HCT116 (cell line): ENCODE results near the gene ZNF837. TPM values are rescaled to one million over a fixed set of nuclear protein-coding genes. Genes with fewer than 3 reads are reported as not detected.

ENCODE experiments used
- ATAC-seq: fragments of 200-7000 bp; cut with Tn5 transposase; 2 replicates; pipeline ENCODE4 v1.9.1; 2020; ENCODE audit warnings: mild to moderate bottlenecking, moderate library complexity
- BruUV-seq: library from RNA; stranded (reverse); fragments of 400-500 nt; replicated peaks from 2 replicates; lab custom pipeline; 2021; lab: Mats Ljungman, UMichigan
- CTCF ChIA-PET: fragments of 300-600 bp; sonication (Branson Sonifier 250); formaldehyde crosslinking; loops from one replicate; lab custom pipeline; 2021; ENCODE audit warnings: antibody characterized with exemption; lab: Charles Lee
- POLR2A ChIA-PET: fragments of 300-600, 350-600 bp; sonication (Branson Sonifier 250); formaldehyde crosslinking; loops from one replicate; lab custom pipeline; 2021; ENCODE audit warnings: antibody characterized with exemption; lab: Charles Lee
- RAD21 ChIA-PET, 2 experiments: fragments of 300-600 bp; sonication (Branson Sonifier 250); formaldehyde crosslinking; loops; one replicate each; lab custom pipeline; 2023; ENCODE audit warnings: low total read pairs in 2 of 2; ENCODE audit not compliant: uncharacterized antibody in 2 of 2, unreplicated experiment in 2 of 2, low non-redundant PET in 1 of 2; lab: Charles Lee
- DNase-seq: peaks from one replicate; pipeline ENCODE4 v3.0.0-alpha.2; 2010; ENCODE audit warnings: low read depth, low spot score
- H2AFZ ChIP-seq: fragments of 200-600 bp; shearing (Covaris generic), sonication (generic); 2 replicates; pipeline ENCODE4 v1.6.1; 2017; ENCODE audit warnings: low read depth, mixed run types, mixed read lengths, antibody characterized with exemption, low read length; ENCODE audit not compliant: poor library complexity, severe bottlenecking
- H3K27ac ChIP-seq: 2 replicates; pipeline ENCODE4 v1.5.1; 2012; ENCODE audit warnings: low read depth, low read length
- H3K27me3 ChIP-seq: fragments of 200-600 bp; sonication (generic); 2 replicates; pipeline ENCODE4 v1.6.1; 2016; ENCODE audit warnings: mixed run types, low read length, mixed read lengths; ENCODE audit not compliant: insufficient read depth
- H3K36me3 ChIP-seq, 2 experiments: fragments of 200-500 bp in 1 of 2; fragments of 200-600 bp in 1 of 2; sonication (Bioruptor generic) in 1 of 2; sonication (generic) in 1 of 2; 2 replicates each; pipeline versions ENCODE4 v1.5.1 to v1.6.1; 2014 to 2016; ENCODE audit warnings: low read length in 2 of 2, inconsistent platforms in 1 of 2, mixed read lengths in 1 of 2, mixed run types in 1 of 2; ENCODE audit not compliant: insufficient read depth in 2 of 2, control insufficient read depth in 1 of 2
- H3K4me1 ChIP-seq, 2 experiments: fragments of 200-600 bp in 1 of 2; sonication (generic) in 1 of 2; 2 replicates each; pipeline versions ENCODE4 v1.5.1 to v1.6.1; 2012 to 2017; ENCODE audit warnings: low read length in 2 of 2, inconsistent platforms in 1 of 2, mild to moderate bottlenecking in 1 of 2, mixed read lengths in 1 of 2, mixed run types in 1 of 2, moderate library complexity in 1 of 2; ENCODE audit not compliant: insufficient read depth in 2 of 2, control insufficient read depth in 1 of 2
- H3K4me2 ChIP-seq: fragments of 200-600 bp; sonication (generic); 2 replicates; pipeline ENCODE4 v1.6.1; 2017; ENCODE audit warnings: mixed run types, low read length, mixed read lengths
- H3K4me3 ChIP-seq, 2 experiments: fragments of 200-600 bp in 1 of 2; sonication (generic) in 1 of 2; replicated peaks in 1 of 2; 2 replicates each; pipeline ENCODE4 v1.5.1; 2011 to 2016; ENCODE audit warnings: low read length in 2 of 2, control low read depth in 1 of 2, low read depth in 1 of 2, mild to moderate bottlenecking in 1 of 2, mixed read lengths in 1 of 2, mixed run types in 1 of 2
- H3K79me2 ChIP-seq: fragments of 200-600 bp; sonication (generic); 2 replicates; pipeline ENCODE4 v1.6.1; 2017; ENCODE audit warnings: mild to moderate bottlenecking, mixed run types, low read length, moderate library complexity, mixed read lengths; ENCODE audit not compliant: insufficient read depth
- H3K9ac ChIP-seq: fragments of 200-600 bp; sonication (generic); 2 replicates; pipeline ENCODE4 v1.6.1; 2016; ENCODE audit warnings: low read length, mixed read lengths
- H3K9me2 ChIP-seq: fragments of 200-600 bp; sonication (generic), shearing (Covaris generic); 2 replicates; pipeline ENCODE4 v1.6.1; 2017; ENCODE audit warnings: mixed run types, mild to moderate bottlenecking, moderate library complexity; ENCODE audit not compliant: insufficient read depth
- H3K9me3 ChIP-seq, 2 experiments: fragments of 200-500 bp in 1 of 2; fragments of 200-600 bp in 1 of 2; sonication (Bioruptor generic) in 1 of 2; sonication (generic) in 1 of 2; 2 replicates each; pipeline ENCODE4 v1.6.1; 2014 to 2017; ENCODE audit warnings: low read length in 2 of 2, mixed read lengths in 2 of 2, inconsistent platforms in 1 of 2, low read depth in 1 of 2, mild to moderate bottlenecking in 1 of 2, mixed run types in 1 of 2, moderate library complexity in 1 of 2; ENCODE audit not compliant: control insufficient read depth in 1 of 2, insufficient read depth in 1 of 2
- H4K20me1 ChIP-seq: fragments of 200-600 bp; sonication (generic), shearing (Covaris generic); 2 replicates; pipeline ENCODE4 v1.6.1; 2017; ENCODE audit warnings: mixed run types, mild to moderate bottlenecking, moderate library complexity; ENCODE audit not compliant: insufficient read depth
- CBX3 ChIP-seq: IDR thresholded peaks from 2 replicates; pipeline ENCODE4 v1.6.1; 2012; ENCODE audit warnings: low read depth
- EGR1 ChIP-seq: IDR thresholded peaks from 2 replicates; pipeline ENCODE4 v1.6.1; 2012; ENCODE audit warnings: low read depth
- FOSL1 ChIP-seq: IDR thresholded peaks from 2 replicates; pipeline ENCODE4 v1.6.1; 2012; ENCODE audit warnings: low read depth
- JUND ChIP-seq: IDR thresholded peaks from 2 replicates; pipeline ENCODE4 v1.6.1; 2012
- POLR2A ChIP-seq: IDR thresholded peaks from 2 replicates; pipeline ENCODE4 v1.7.0; 2011; ENCODE audit warnings: borderline replicate concordance; ENCODE audit not compliant: insufficient read depth, insufficient read length; ENCODE audit errors: extremely low read depth
- POLR2AphosphoS5 ChIP-seq: IDR thresholded peaks from 2 replicates; pipeline ENCODE4 v1.6.1; 2011; ENCODE audit warnings: mild to moderate bottlenecking, low read depth, low read length, moderate library complexity
- SIN3A ChIP-seq: IDR thresholded peaks from 2 replicates; pipeline ENCODE4 v1.6.1; 2012; ENCODE audit warnings: low read depth
- SP1 ChIP-seq: IDR thresholded peaks from 2 replicates; pipeline ENCODE4 v1.6.1; 2012; ENCODE audit warnings: low read depth
- TCF7L2 ChIP-seq: IDR thresholded peaks from 2 replicates; pipeline ENCODE4 v1.7.0; 2011; ENCODE audit warnings: borderline replicate concordance, inconsistent platforms; ENCODE audit not compliant: insufficient read depth, insufficient read length; ENCODE audit errors: extremely low read depth
- intact Hi-C: fragments of 100-400 bp; cut with micrococcal nuclease; formaldehyde crosslinking; loops from 2 replicates; pipeline ENCODE4 v1.10.0; 2022
- total RNA-seq: library from RNA; stranded (reverse); gene quantifications from one replicate; pipeline ENCODE4 v1.2.1, GENCODE V29; 2021; ENCODE audit not compliant: unreplicated experiment
- TF ChIP-seq, protein P1 (sequence below): IDR thresholded peaks from 2 replicates; pipeline ENCODE4 v1.6.1; 2012
- TF ChIP-seq, protein P2 (sequence below), 3 experiments: fragments of 200-600 bp in 1 of 3; sonication (generic) in 1 of 3; IDR thresholded peaks in 2 of 3; conservative IDR thresholded peaks in 1 of 3; 2 replicates each; pipeline ENCODE4 v1.5.1; 2012 to 2017; ENCODE audit warnings: low read depth in 2 of 3, low read length in 2 of 3, antibody characterized with exemption in 1 of 3, borderline replicate concordance in 1 of 3, control low read depth in 1 of 3, mild to moderate bottlenecking in 1 of 3, mixed read lengths in 1 of 3, mixed run types in 1 of 3, moderate library complexity in 1 of 3; ENCODE audit not compliant: insufficient read depth in 1 of 3

Gene ZNF837
- total RNA-seq, 1 experiment from 2014 or later, result 3.2 TPM

DNA sequence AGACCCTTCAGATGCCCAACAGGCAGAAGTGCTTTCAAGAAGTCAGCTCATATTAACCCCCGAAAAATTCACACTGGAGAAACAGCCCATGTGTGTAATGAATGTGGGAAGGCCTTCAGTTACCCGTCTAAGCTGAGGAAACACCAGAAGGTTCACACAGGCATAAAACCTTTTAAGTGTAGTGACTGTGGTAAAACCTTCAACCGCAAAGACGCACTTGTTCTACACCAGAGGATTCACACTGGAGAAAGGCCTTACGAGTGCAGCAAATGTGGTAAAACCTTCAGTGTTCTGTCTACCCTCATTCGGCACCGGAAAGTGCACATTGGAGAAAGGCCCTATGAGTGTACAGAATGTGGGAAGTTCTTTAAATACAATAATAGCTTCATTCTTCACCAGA is 36.2 kb upstream of the ZNF837 start:
- H3K36me3 ChIP-seq, result peaks cover 27 to 41% of the 10 kb centered on the region in 2 experiments
- no peak overlapping the region for H2AFZ ChIP-seq
- no peaks in the 10 kb centered on the region for H4K20me1 ChIP-seq
- H3K9me2 ChIP-seq, result no peaks in the 10 kb centered on the region
- H3K79me2 ChIP-seq, result peaks cover 42% of the 10 kb centered on the region
- POLR2A ChIA-PET, result no interaction called here
- ATAC-seq (no peak), DNase-seq (no peak)
- no peak overlapping the region for H3K4me3 ChIP-seq
- TF ChIP-seq, protein P1, sequence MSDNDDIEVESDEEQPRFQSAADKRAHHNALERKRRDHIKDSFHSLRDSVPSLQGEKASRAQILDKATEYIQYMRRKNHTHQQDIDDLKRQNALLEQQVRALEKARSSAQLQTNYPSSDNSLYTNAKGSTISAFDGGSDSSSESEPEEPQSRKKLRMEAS, result no peak
- TF ChIP-seq POLR2A, result no peak
- no peak for TF ChIP-seq CBX3
- no peak for TF ChIP-seq TCF7L2
- no peak for TF ChIP-seq FOSL1
- no peak for TF ChIP-seq SP1
- TF ChIP-seq, protein P2, sequence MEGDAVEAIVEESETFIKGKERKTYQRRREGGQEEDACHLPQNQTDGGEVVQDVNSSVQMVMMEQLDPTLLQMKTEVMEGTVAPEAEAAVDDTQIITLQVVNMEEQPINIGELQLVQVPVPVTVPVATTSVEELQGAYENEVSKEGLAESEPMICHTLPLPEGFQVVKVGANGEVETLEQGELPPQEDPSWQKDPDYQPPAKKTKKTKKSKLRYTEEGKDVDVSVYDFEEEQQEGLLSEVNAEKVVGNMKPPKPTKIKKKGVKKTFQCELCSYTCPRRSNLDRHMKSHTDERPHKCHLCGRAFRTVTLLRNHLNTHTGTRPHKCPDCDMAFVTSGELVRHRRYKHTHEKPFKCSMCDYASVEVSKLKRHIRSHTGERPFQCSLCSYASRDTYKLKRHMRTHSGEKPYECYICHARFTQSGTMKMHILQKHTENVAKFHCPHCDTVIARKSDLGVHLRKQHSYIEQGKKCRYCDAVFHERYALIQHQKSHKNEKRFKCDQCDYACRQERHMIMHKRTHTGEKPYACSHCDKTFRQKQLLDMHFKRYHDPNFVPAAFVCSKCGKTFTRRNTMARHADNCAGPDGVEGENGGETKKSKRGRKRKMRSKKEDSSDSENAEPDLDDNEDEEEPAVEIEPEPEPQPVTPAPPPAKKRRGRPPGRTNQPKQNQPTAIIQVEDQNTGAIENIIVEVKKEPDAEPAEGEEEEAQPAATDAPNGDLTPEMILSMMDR (IDR thresholded peaks at IDR 0.05 in 2 of 3, conservative IDR thresholded peaks at IDR 0.05 in 1 of 3; ENCODE audit: borderline replicate concordance in 1 of 3, insufficient read depth in 1 of 3, low read depth in 2 of 3, low read length in 2 of 3), result no peak
- TF ChIP-seq POLR2AphosphoS5, result no peak
- TF ChIP-seq SIN3A, result no peak
- TF ChIP-seq JUND, result no peak
- no peak for TF ChIP-seq EGR1
- H3K9ac ChIP-seq, result no peak overlapping the region
- RAD21 ChIA-PET, result no interaction called here
- CTCF ChIA-PET, result no interaction called here
- TSS peak; percentile 28 for BruUV-seq
- no peak overlapping the region for H3K4me2 ChIP-seq
- H3K9me3 ChIP-seq, result no peaks in the 10 kb centered on the region
- no peak overlapping the region for H3K27ac ChIP-seq
- no peaks in the 10 kb centered on the region for H3K27me3 ChIP-seq
- no peaks in the 10 kb centered on the region for H3K4me1 ChIP-seq
- intact Hi-C loops, result no loop called here
